ENCODE measurements around the gene TTC3.

The TTC3 gene

GRCh38 chr21:37226041-37226920, 153.2 kb downstream of the TTC3 start:
- TF ChIP-seq CTCF (IDR thresholded peaks at IDR 0.05) = no peak
- no peak for TF ChIP-seq ZFX (IDR thresholded peaks at IDR 0.05; ENCODE audit: borderline replicate concordance)
- no peak overlapping the region for H3K27ac ChIP-seq

- TF ChIP-seq ZFX (IDR thresholded peaks at IDR 0.05; ENCODE audit: borderline replicate concordance) (no peak), CTCF (IDR thresholded peaks at IDR 0.05) (no peak)
- no peak overlapping the region for H3K27ac ChIP-seq
Observed at GRCh38 chr21:37227071-37228002, 154.3 kb downstream of the TTC3 start.

GRCh38 chr21:37228003-37228400, 154.9 kb downstream of the TTC3 start:
- TF ChIP-seq CTCF (IDR thresholded peaks at IDR 0.05) (no peak), ZFX (IDR thresholded peaks at IDR 0.05; ENCODE audit: borderline replicate concordance) (no peak)
- no peak overlapping the region for H3K27ac ChIP-seq

GRCh38 chr21:37230632-37231248, 157.7 kb downstream of the TTC3 start:
- H3K27ac ChIP-seq = no peak overlapping the region
- no peak for TF ChIP-seq CTCF (IDR thresholded peaks at IDR 0.05)
- no peak for TF ChIP-seq ZFX (IDR thresholded peaks at IDR 0.05; ENCODE audit: borderline replicate concordance)

GRCh38 chr21:37231249-37231645, 158.2 kb downstream of the TTC3 start:
- no peak overlapping the region for H3K27ac ChIP-seq
- TF ChIP-seq CTCF (IDR thresholded peaks at IDR 0.05) = no peak
- no peak for TF ChIP-seq ZFX (IDR thresholded peaks at IDR 0.05; ENCODE audit: borderline replicate concordance)

- TF ChIP-seq CTCF (IDR thresholded peaks at IDR 0.05) (no peak), ZFX (IDR thresholded peaks at IDR 0.05; ENCODE audit: borderline replicate concordance) (no peak)
- H3K27ac ChIP-seq = no peak overlapping the region
Observed at GRCh38 chr21:37231671-37232070, 158.6 kb downstream of the TTC3 start.
